GM23338 (cell line): ENCODE results near the gene BMF. TPM values are rescaled to one million over a fixed set of nuclear protein-coding genes. Genes with fewer than 3 reads are reported as not detected.

Experiments
- ATAC-seq: fragments of 200-7000 bp; cut with Tn5 transposase; 3 replicates; pipeline ENCODE4 v1.9.1; 2020
- DNase-seq: peaks from one replicate; pipeline ENCODE4 v3.0.0-alpha.2; 2015; ENCODE audit warnings: low spot score
- H2AFZ ChIP-seq: fragments of 200-600 bp; sonication (generic); 2 replicates; pipeline ENCODE4 v1.8.0; 2016; ENCODE audit warnings: antibody characterized with exemption, mild to moderate bottlenecking, moderate library complexity
- H3F3A ChIP-seq: fragments of 200-600 bp; sonication (generic); replicated peaks from 2 replicates; pipeline ENCODE4 v1.8.0; 2017; ENCODE audit warnings: antibody characterized with exemption, mixed run types, low read depth
- H3K27ac ChIP-seq: fragments of 200-600 bp; sonication (generic); 2 replicates; pipeline ENCODE4 v1.6.1; 2016; ENCODE audit warnings: low read depth
- H3K27me3 ChIP-seq: fragments of 200-600 bp; sonication (generic); 2 replicates; pipeline ENCODE4 v1.8.0; 2016; ENCODE audit warnings: mild to moderate bottlenecking, mixed run types, moderate library complexity; ENCODE audit not compliant: insufficient read depth
- H3K36me3 ChIP-seq: fragments of 200-600 bp; sonication (generic); 2 replicates; pipeline ENCODE4 v1.8.0; 2016; ENCODE audit warnings: mild to moderate bottlenecking; ENCODE audit not compliant: insufficient read depth
- H3K4me1 ChIP-seq: fragments of 200-600 bp; sonication (generic); 2 replicates; pipeline ENCODE4 v1.8.0; 2016; ENCODE audit warnings: mild to moderate bottlenecking, moderate library complexity; ENCODE audit not compliant: insufficient read depth
- H3K4me2 ChIP-seq: fragments of 200-600 bp; sonication (generic); 2 replicates; pipeline ENCODE4 v1.7.1; 2017; ENCODE audit warnings: mixed run types
- H3K4me3 ChIP-seq: fragments of 200-600 bp; sonication (generic); 2 replicates; pipeline ENCODE4 v1.6.1; 2016; ENCODE audit warnings: mixed run types
- H3K79me2 ChIP-seq: fragments of 200-600 bp; sonication (generic); replicated peaks from 2 replicates; pipeline ENCODE4 v1.8.0; 2017; ENCODE audit warnings: mild to moderate bottlenecking; ENCODE audit not compliant: insufficient read depth
- H3K9me2 ChIP-seq: fragments of 200-600 bp; sonication (generic); 2 replicates; pipeline ENCODE4 v1.8.0; 2017; ENCODE audit not compliant: insufficient read depth
- H4K20me1 ChIP-seq: fragments of 200-600 bp; sonication (generic); replicated peaks from 2 replicates; pipeline ENCODE4 v1.8.0; 2017; ENCODE audit warnings: mild to moderate bottlenecking; ENCODE audit not compliant: insufficient read depth
- H3K27ac Mint-ChIP-seq: 2 replicates; pipeline ENCODE4 v1.8.0; 2020; ENCODE audit warnings: inconsistent platforms, mild to moderate bottlenecking, moderate library complexity, mixed read lengths
- H3K27me3 Mint-ChIP-seq: 3 replicates; pipeline ENCODE4 v1.8.0; 2022; ENCODE audit warnings: low read depth, mild to moderate bottlenecking, moderate library complexity, mixed read lengths, inconsistent platforms; ENCODE audit not compliant: insufficient read depth, poor library complexity
- H3K36me3 Mint-ChIP-seq: 3 replicates; pipeline ENCODE4 v1.8.0; 2021; ENCODE audit warnings: low read depth, mild to moderate bottlenecking, inconsistent platforms, moderate library complexity, mixed read lengths
- H3K4me1 Mint-ChIP-seq: 3 replicates; pipeline ENCODE4 v1.8.0; 2020; ENCODE audit warnings: mild to moderate bottlenecking, inconsistent platforms, mixed read lengths
- H3K4me3 Mint-ChIP-seq: 3 replicates; pipeline ENCODE4 v1.8.0; 2021; ENCODE audit warnings: moderate library complexity, mild to moderate bottlenecking, inconsistent platforms, mixed read lengths
- H3K9me3 Mint-ChIP-seq: 3 replicates; pipeline ENCODE4 v1.8.0; 2020; ENCODE audit warnings: moderate library complexity, mild to moderate bottlenecking, inconsistent platforms, mixed read lengths
- CTCF ChIP-seq, 2 experiments: fragments of 200-600 bp in 1 of 2; sonication (generic) in 1 of 2; conservative IDR thresholded peaks; 2 replicates each; pipeline versions ENCODE4 v1.5.1 to v1.6.1; 2016 to 2017; ENCODE audit warnings: antibody characterized with exemption in 2 of 2, low read depth in 2 of 2, mild to moderate bottlenecking in 2 of 2, moderate library complexity in 1 of 2
- EZH2 ChIP-seq: fragments of 200-600 bp; sonication (generic); IDR thresholded peaks from one replicate; pipeline ENCODE4 v1.8.0; 2017; ENCODE audit warnings: antibody characterized with exemption, mild to moderate bottlenecking, low read depth; ENCODE audit not compliant: unreplicated experiment
- EZH2phosphoT487 ChIP-seq: fragments of 200-600 bp; sonication (generic); IDR thresholded peaks from one replicate; pipeline ENCODE4 v1.8.1; 2018; ENCODE audit warnings: antibody characterized with exemption; ENCODE audit not compliant: unreplicated experiment
- JUNB ChIP-seq: IDR thresholded peaks from one replicate; pipeline ENCODE4 v1.6.1; 2016; ENCODE audit warnings: antibody characterized with exemption; ENCODE audit not compliant: unreplicated experiment
- NANOG ChIP-seq: IDR thresholded peaks from 2 replicates; pipeline ENCODE4 v1.6.1; 2016; ENCODE audit warnings: antibody characterized with exemption, borderline replicate concordance
- POLR2AphosphoS5 ChIP-seq: IDR thresholded peaks from 2 replicates; pipeline ENCODE4 v1.6.1; 2016; ENCODE audit warnings: antibody characterized with exemption, low read depth
- REST ChIP-seq: IDR thresholded peaks from one replicate; pipeline ENCODE4 v1.6.1; 2018; ENCODE audit warnings: antibody characterized with exemption; ENCODE audit not compliant: unreplicated experiment
- STAT1 ChIP-seq: IDR thresholded peaks from one replicate; pipeline ENCODE4 v1.6.1; 2016; ENCODE audit warnings: antibody characterized with exemption; ENCODE audit not compliant: unreplicated experiment
- ZNF114 ChIP-seq: fragments of 250-450 bp; sonication (Bioruptor Pico); IDR thresholded peaks from 2 replicates; pipeline ENCODE4 v1.5.0; 2020; ENCODE audit warnings: mild to moderate bottlenecking, moderate library complexity
- ZNF331 ChIP-seq: fragments of 250-450 bp; sonication (Bioruptor Pico); IDR thresholded peaks from 2 replicates; pipeline ENCODE4 v1.5.0; 2020; ENCODE audit warnings: low read depth, mild to moderate bottlenecking, moderate library complexity
- ZNF462 ChIP-seq: fragments of 250-450 bp; sonication (Bioruptor Pico); IDR thresholded peaks from 2 replicates; pipeline ENCODE4 v1.5.0; 2020; ENCODE audit warnings: mild to moderate bottlenecking, moderate library complexity
- polyA plus RNA-seq: library from polyadenylated mRNA; unstranded; fragments of >200 nt; fragmentation: Nextera tagmentation; extraction: Ambion mirVana; gene quantifications from 2 replicates; pipeline ENCODE4 v1.2.1, GENCODE V29; 2016
- total RNA-seq: library from RNA; depleted of rRNA; stranded (reverse); fragments of >200 nt; shearing (Covaris generic); gene quantifications from 2 replicates; pipeline ENCODE4 v1.2.3, GENCODE V29; 2014
- TF ChIP-seq, protein P1 (sequence below): IDR thresholded peaks from 2 replicates; pipeline ENCODE4 v1.6.1; 2016; ENCODE audit warnings: antibody characterized with exemption

Gene BMF
- total and polyA plus RNA-seq, 2 experiments from 2014 or later: 2.0 to 20.3 TPM

GRCh38 chr15:40146037-40146436 lies 37.4 kb upstream of the BMF start (continued):
- TF ChIP-seq REST (no peak), POLR2AphosphoS5 (no peak), ZNF114 (no peak), JUNB (no peak), ZNF331 (no peak), CTCF (conservative IDR thresholded peaks at IDR 0.05; ENCODE audit: low read depth in 2 of 2) (no peak), EZH2phosphoT487 (no peak)
- TF ChIP-seq, protein P1, sequence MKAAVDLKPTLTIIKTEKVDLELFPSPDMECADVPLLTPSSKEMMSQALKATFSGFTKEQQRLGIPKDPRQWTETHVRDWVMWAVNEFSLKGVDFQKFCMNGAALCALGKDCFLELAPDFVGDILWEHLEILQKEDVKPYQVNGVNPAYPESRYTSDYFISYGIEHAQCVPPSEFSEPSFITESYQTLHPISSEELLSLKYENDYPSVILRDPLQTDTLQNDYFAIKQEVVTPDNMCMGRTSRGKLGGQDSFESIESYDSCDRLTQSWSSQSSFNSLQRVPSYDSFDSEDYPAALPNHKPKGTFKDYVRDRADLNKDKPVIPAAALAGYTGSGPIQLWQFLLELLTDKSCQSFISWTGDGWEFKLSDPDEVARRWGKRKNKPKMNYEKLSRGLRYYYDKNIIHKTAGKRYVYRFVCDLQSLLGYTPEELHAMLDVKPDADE: no peak

GRCh38 chr15:40142428-40142827 lies 33.7 kb upstream of the BMF start:
- no peaks in the 10 kb centered on the region for H4K20me1 ChIP-seq
- H3F3A ChIP-seq: no peaks in the 10 kb centered on the region; the same call in 1 of the 2 replicates
- H3K9me2 ChIP-seq: no peaks in the 10 kb centered on the region
- DNase-seq (no peak), ATAC-seq (no peak)
- H3K36me3 Mint-ChIP-seq: no peaks in the 10 kb centered on the region; the same call in 2 of the 3 replicates
- peak overlapping the region; percentile 86 for H2AFZ ChIP-seq
- H3K27ac ChIP-seq: no peak overlapping the region
- no peaks in the 10 kb centered on the region for H3K27me3 Mint-ChIP-seq
- no peaks in the 10 kb centered on the region for H3K79me2 ChIP-seq
- H3K27ac Mint-ChIP-seq: no peak overlapping the region
- H3K4me2 ChIP-seq: no peak overlapping the region
- TF ChIP-seq EZH2 (no peak), NANOG (no peak), ZNF462 (CRISPR knock-in tag) (no peak), ZNF114 (no peak), JUNB (no peak), POLR2AphosphoS5 (no peak), STAT1 (no peak)
- TF ChIP-seq, protein P1: no peak
- peaks cover 3% of the 10 kb centered on the region; the same call in 1 of the 3 replicates for H3K4me1 Mint-ChIP-seq
- H3K36me3 ChIP-seq: no peaks in the 10 kb centered on the region
- H3K4me3 Mint-ChIP-seq: no peak overlapping the region
- H3K27me3 ChIP-seq: no peaks in the 10 kb centered on the region
- no peaks in the 10 kb centered on the region for H3K9me3 Mint-ChIP-seq
- H3K4me3 ChIP-seq: no peak overlapping the region
- H3K4me1 ChIP-seq: no peaks in the 10 kb centered on the region; the same call in 1 of the 2 replicates
